ENCODE results near the gene SLC17A1. TPM values are rescaled to one million over a fixed set of nuclear protein-coding genes. Genes with fewer than 3 reads are reported as not detected.

SLC17A1 gene
- total RNA-seq, 1 donor from 2014 or later = not detected

DNA sequence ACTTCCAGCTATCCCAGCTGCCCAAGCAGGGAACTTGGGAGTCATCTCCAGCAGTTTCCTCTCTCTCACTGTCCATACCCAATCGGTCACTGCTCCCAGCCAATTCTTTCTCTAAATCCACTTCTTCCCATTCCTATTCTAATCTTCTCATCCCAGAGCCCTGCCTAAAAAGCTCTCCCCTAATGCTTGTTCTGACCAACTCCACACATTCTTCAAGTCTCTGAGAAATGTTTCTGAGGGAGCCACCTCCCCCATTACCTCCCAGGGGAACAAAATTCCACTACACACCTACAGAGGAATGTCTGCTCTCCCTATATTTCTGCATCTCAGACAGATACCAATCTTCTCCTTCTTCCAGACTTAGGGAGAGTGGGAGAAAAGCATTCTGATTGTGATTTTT is 63.3 kb downstream of the SLC17A1 start:
- Mint-ChIP-seq H3K27me3 (no peaks in the 10 kb centered on the region), H3K27ac (no peak overlapping the region), H3K9me3 (ENCODE audit: low read depth) (no peaks in the 10 kb centered on the region), H3K4me3 (ENCODE audit: low read depth) (no peak overlapping the region), H3K4me1 (ENCODE audit: low read depth) (peaks cover 7% of the 10 kb centered on the region), H3K36me3 (ENCODE audit: insufficient read depth) (no peaks in the 10 kb centered on the region)
- TF ChIP-seq CTCF (IDR thresholded peaks at IDR 0.05; ENCODE audit: unreplicated experiment) = no peak
- no peak for DNase-seq (ENCODE audit: low spot score, unreplicated experiment)

DNA sequence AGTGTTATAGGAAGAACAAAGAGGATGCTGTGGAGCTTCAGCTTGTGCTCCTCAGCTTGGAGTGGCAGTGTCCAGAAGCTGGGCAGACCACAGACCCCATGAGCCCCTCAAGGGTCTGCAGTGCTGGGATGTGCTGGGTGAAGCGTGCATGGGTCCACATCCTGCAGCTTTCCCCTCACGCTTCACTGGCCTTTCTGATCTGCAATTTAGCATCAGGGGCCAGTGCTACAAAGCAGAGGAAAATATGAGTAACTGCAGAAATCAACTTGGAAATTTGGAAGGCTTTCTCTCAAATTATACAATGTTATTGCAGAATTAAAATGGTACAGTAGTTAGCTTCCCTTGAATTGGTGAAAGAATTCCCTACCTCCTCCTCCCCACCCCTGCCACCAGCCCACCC is 67.2 kb downstream of the SLC17A1 start:
- peaks cover 7% of the 10 kb centered on the region for H3K4me1 Mint-ChIP-seq (ENCODE audit: low read depth)
- H3K9me3 Mint-ChIP-seq (ENCODE audit: low read depth) = no peaks in the 10 kb centered on the region
- H3K4me3 Mint-ChIP-seq (ENCODE audit: low read depth) = no peak overlapping the region
- no peak for DNase-seq (ENCODE audit: low spot score, unreplicated experiment)
- TF ChIP-seq CTCF (IDR thresholded peaks at IDR 0.05; ENCODE audit: unreplicated experiment) = no peak
- no peaks in the 10 kb centered on the region for H3K27me3 Mint-ChIP-seq
- no peaks in the 10 kb centered on the region for H3K36me3 Mint-ChIP-seq (ENCODE audit: insufficient read depth)
- no peak overlapping the region for H3K27ac Mint-ChIP-seq

GRCh38 chr6:25757936-25758642 is 73.8 kb downstream of the SLC17A1 start:
- no peak for DNase-seq (ENCODE audit: low spot score, unreplicated experiment)
- H3K9me3 Mint-ChIP-seq (ENCODE audit: low read depth) = peaks cover 3% of the 10 kb centered on the region
- H3K27ac Mint-ChIP-seq = peak overlapping the region; percentile 10
- peaks cover 57% of the 10 kb centered on the region for H3K4me1 Mint-ChIP-seq (ENCODE audit: low read depth)
- no peak overlapping the region for H3K4me3 Mint-ChIP-seq (ENCODE audit: low read depth)
- no peaks in the 10 kb centered on the region for H3K27me3 Mint-ChIP-seq
- no peaks in the 10 kb centered on the region for H3K36me3 Mint-ChIP-seq (ENCODE audit: insufficient read depth)
- no peak for TF ChIP-seq CTCF (IDR thresholded peaks at IDR 0.05; ENCODE audit: unreplicated experiment)

GRCh38 chr6:25756382-25757363 is 75.2 kb downstream of the SLC17A1 start:
- Mint-ChIP-seq H3K36me3 (ENCODE audit: insufficient read depth) (no peaks in the 10 kb centered on the region), H3K27ac (peak overlapping the region; percentile 79), H3K4me1 (ENCODE audit: low read depth) (peaks cover 59% of the 10 kb centered on the region), H3K4me3 (ENCODE audit: low read depth) (peak overlapping the region; percentile 47), H3K27me3 (no peaks in the 10 kb centered on the region), H3K9me3 (ENCODE audit: low read depth) (peaks cover 3% of the 10 kb centered on the region)
- no peak for TF ChIP-seq CTCF (IDR thresholded peaks at IDR 0.05; ENCODE audit: unreplicated experiment)
- DNase-seq (ENCODE audit: low spot score, unreplicated experiment) = no peak

- Mint-ChIP-seq H3K4me3 (ENCODE audit: low read depth) (peak overlapping the region; percentile 47), H3K36me3 (ENCODE audit: insufficient read depth) (no peaks in the 10 kb centered on the region)
Measured at GRCh38 chr6:25755483-25755882, 76.4 kb downstream of the SLC17A1 start.

More at GRCh38 chr6:25755483-25755882, 76.4 kb downstream of the SLC17A1 start:
- no peak for DNase-seq (ENCODE audit: low spot score, unreplicated experiment)
- peaks cover 3% of the 10 kb centered on the region for H3K9me3 Mint-ChIP-seq (ENCODE audit: low read depth)
- no peak for TF ChIP-seq CTCF (IDR thresholded peaks at IDR 0.05; ENCODE audit: unreplicated experiment)
- peak overlapping the region; percentile 73 for H3K27ac Mint-ChIP-seq
- H3K4me1 Mint-ChIP-seq (ENCODE audit: low read depth) = peaks cover 61% of the 10 kb centered on the region
- no peaks in the 10 kb centered on the region for H3K27me3 Mint-ChIP-seq

Data from progenitor cell of endocrine pancreas (in vitro differentiated cells).